A549 (cell line): ENCODE results near the gene C5.

Experiments used
- CHD2 ChIP-seq: fragments of 150-350 bp; IDR thresholded peaks from 2 replicates; pipeline ENCODE4 v1.6.1; 2014; ENCODE audit warnings: low read length; ENCODE audit not compliant: partially characterized antibody
- GATA3 ChIP-seq: IDR thresholded peaks from 2 replicates; pipeline ENCODE4 v1.6.1; 2012; ENCODE audit warnings: borderline replicate concordance
- HOXA7 ChIP-seq: fragments of 250-450 bp; sonication (Bioruptor Pico); IDR thresholded peaks from 2 replicates; pipeline ENCODE4 v1.5.0; 2020; ENCODE audit warnings: mild to moderate bottlenecking, moderate library complexity
- KDM1A ChIP-seq: fragments of 200-600 bp; sonication (generic); IDR thresholded peaks from 2 replicates; pipeline ENCODE4 v1.6.1; 2016; ENCODE audit warnings: low read depth, mild to moderate bottlenecking
- POLR2A ChIP-seq: IDR thresholded peaks from 2 replicates; pipeline ENCODE4 v1.6.1; 2012; ENCODE audit warnings: mild to moderate bottlenecking, low read length
- RAD21 ChIP-seq, 2 experiments: fragments of >200 bp in 1 of 2; sonication (Bioruptor Twin) in 1 of 2; formaldehyde crosslinking in 1 of 2; IDR thresholded peaks in 1 of 2; conservative IDR thresholded peaks in 1 of 2; 2 replicates in 1 of 2; 3 replicates in 1 of 2; pipeline ENCODE4 v1.6.1; 2012 to 2018; ENCODE audit warnings: inconsistent platforms in 1 of 2
- RFX5 ChIP-seq: fragments of 450-650 bp; IDR thresholded peaks from 2 replicates; pipeline ENCODE4 v1.7.1; 2014; ENCODE audit warnings: antibody characterized with exemption, mild to moderate bottlenecking, moderate library complexity
- SMC3 ChIP-seq: fragments of >200 bp; sonication (Bioruptor Twin); formaldehyde crosslinking; IDR thresholded peaks from 3 replicates; pipeline ENCODE4 v1.6.1; 2018; ENCODE audit warnings: inconsistent platforms
- TF ChIP-seq, protein P1 (sequence below): fragments of >200 bp; sonication (Bioruptor Twin); formaldehyde crosslinking; IDR thresholded peaks from 3 replicates; pipeline ENCODE4 v1.5.1; 2016
- TF ChIP-seq, protein P2 (sequence below): IDR thresholded peaks from 2 replicates; pipeline ENCODE4 v1.6.1; 2012

DNA sequence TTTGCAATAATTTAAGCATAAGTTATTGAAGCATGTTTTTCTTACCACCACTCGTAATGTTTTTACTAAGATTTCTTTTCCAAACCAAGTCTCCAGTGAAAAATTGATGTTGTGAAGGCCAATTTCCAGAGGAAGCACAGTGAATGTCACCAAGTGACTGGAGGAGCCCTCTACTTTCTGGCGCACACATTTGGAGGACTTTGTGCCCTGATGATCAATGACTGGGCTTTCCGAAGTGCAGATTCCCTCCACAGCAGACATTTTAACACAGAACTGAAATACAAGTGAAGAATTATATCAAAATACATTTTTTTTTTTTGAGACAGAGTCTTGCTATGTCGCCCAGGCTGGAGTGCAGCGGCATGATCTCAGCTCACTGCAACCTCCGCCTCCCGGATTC lies 52.6 kb downstream of the C5 start:
- TF ChIP-seq, protein P1, sequence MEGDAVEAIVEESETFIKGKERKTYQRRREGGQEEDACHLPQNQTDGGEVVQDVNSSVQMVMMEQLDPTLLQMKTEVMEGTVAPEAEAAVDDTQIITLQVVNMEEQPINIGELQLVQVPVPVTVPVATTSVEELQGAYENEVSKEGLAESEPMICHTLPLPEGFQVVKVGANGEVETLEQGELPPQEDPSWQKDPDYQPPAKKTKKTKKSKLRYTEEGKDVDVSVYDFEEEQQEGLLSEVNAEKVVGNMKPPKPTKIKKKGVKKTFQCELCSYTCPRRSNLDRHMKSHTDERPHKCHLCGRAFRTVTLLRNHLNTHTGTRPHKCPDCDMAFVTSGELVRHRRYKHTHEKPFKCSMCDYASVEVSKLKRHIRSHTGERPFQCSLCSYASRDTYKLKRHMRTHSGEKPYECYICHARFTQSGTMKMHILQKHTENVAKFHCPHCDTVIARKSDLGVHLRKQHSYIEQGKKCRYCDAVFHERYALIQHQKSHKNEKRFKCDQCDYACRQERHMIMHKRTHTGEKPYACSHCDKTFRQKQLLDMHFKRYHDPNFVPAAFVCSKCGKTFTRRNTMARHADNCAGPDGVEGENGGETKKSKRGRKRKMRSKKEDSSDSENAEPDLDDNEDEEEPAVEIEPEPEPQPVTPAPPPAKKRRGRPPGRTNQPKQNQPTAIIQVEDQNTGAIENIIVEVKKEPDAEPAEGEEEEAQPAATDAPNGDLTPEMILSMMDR: no peak
- TF ChIP-seq, protein P2, sequence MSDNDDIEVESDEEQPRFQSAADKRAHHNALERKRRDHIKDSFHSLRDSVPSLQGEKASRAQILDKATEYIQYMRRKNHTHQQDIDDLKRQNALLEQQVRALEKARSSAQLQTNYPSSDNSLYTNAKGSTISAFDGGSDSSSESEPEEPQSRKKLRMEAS: no peak
- TF ChIP-seq KDM1A (no peak), HOXA7 (CRISPR knock-in tag) (no peak), RAD21 (conservative IDR thresholded peaks at IDR 0.05 in 1 of 2, IDR thresholded peaks at IDR 0.05 in 1 of 2) (no peak), SMC3 (no peak), GATA3 (no peak), CHD2 (no peak), POLR2A (no peak), RFX5 (no peak)
